GM21737 (cell line): ENCODE data around the gene MGAT4B.

Source experiments
- ATAC-seq: cut with Tn5 transposase; IDR thresholded peaks from one replicate; pipeline ENCODE4 v1.9.1; 2021; ENCODE audit warnings: mild to moderate bottlenecking, moderate library complexity; ENCODE audit not compliant: unreplicated experiment

MGAT4B gene

GRCh38 chr5:179812997-179813607 is 6.4 kb upstream of the MGAT4B start:
- ATAC-seq: no peak

GRCh38 chr5:179812135-179812825 is 5.6 kb upstream of the MGAT4B start:
- no peak for ATAC-seq

DNA sequence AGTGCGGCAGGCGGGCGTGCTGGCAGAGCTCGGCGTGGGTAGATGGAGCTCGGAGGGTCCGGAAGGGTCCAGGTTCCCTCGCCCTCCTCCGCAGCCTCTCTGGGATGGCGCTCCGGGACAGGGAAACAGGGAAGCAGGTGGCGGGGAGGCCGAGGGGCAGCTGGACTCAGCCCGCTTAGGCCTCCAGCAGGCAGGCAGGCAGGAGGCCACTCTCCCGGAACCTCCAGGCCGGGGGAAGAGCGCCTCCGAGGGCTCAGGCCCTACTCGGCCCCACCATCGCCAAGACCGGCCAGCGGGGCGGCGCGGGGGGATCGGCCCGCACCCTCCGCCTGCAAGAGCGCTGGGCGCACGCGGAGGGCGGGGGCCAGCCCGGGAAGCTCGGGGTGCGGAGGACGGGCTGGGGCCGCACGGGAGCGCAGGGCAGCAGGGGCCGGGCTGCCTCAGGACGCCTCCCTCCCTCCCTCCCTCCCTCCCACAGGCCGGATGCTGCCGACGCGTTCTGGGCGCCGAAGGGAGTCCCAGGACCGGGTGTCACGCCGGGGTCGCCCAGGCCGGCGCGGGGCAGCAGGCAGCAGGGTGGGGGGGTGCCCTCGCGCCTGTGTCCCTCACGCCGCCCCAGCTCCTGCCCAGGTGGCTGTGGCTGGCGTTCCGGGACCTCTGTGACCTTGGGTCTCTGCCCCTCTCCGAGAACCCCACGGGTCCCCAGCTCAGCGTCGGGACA is 977 bp downstream of the MGAT4B start:
- peak; percentile 22 for ATAC-seq

GRCh38 chr5:179805070-179805528 is 1.6 kb downstream of the MGAT4B start:
- no peak for ATAC-seq

DNA sequence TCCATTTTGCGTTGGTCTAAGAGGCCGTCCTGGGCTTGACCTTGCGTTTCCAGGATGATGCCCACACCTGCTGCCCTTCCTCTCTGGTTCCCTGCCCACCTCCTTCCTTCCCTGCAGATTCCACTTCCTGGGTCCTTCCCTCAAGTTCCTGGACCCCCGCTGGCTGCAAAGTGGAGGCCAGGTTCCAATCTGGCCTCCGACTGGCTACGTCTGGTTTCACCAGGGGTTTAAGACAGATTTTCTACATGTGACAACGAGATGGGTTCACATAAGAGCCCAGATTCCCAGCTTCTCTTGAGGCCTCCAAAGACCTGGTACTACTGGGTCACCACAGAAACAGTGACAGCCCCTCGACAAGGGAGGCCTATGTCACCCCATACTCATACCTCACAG is 2.1 kb downstream of the MGAT4B start:
- ATAC-seq: no peak

DNA sequence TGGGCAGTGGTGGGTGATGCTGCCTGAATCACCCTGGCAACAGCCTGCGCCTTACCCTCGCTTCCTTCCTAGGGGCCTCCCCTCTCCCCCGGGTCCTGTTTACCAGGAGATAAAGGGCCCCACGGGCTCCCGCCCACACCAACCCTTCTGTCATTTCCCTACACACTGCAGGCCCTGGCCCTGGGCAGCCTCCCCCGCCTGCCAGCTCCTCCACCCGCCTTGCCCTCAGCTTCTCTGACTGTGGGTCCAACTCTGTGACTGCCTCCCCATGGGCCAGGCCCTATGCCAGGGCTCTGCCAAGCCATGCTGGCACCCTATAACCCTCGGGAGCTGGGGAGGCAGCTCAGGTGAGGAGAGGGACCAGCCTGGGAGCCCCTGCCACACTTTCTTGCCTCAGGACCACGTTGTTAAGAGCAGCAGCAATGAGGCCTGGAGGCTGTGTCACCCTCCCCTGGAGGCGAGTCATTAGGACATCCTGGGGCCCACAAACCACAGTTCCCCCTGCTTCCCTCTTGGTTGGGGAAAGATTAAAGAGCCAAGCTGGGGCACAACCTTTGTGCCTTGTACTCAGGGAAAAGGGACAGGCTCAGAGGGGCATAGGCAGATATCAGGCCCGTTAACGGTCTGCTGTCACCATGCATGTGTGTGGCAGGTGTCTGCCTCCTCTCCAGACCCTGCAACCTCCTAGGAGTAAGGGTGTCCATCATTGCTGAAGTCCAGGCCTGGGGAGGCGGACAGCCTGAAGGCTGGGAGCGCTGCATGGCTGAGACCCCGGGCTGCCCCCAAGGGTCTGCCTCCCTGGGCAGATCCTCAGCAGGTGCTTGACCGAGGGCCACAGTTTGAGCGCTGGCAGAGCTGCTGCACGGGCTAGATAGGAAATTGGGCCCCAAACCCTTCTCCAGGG is 2.8 kb downstream of the MGAT4B start:
- ATAC-seq: no peak

GRCh38 chr5:179802950-179803562 is 3.6 kb downstream of the MGAT4B start:
- no peak for ATAC-seq

GRCh38 chr5:179802207-179802883 is 4.3 kb downstream of the MGAT4B start:
- ATAC-seq: no peak

- peak; percentile 34 for ATAC-seq
Observed at GRCh38 chr5:179801304-179802206, 5.1 kb downstream of the MGAT4B start.

- no peak for ATAC-seq
Observed at GRCh38 chr5:179800696-179801201, 5.9 kb downstream of the MGAT4B start.

DNA sequence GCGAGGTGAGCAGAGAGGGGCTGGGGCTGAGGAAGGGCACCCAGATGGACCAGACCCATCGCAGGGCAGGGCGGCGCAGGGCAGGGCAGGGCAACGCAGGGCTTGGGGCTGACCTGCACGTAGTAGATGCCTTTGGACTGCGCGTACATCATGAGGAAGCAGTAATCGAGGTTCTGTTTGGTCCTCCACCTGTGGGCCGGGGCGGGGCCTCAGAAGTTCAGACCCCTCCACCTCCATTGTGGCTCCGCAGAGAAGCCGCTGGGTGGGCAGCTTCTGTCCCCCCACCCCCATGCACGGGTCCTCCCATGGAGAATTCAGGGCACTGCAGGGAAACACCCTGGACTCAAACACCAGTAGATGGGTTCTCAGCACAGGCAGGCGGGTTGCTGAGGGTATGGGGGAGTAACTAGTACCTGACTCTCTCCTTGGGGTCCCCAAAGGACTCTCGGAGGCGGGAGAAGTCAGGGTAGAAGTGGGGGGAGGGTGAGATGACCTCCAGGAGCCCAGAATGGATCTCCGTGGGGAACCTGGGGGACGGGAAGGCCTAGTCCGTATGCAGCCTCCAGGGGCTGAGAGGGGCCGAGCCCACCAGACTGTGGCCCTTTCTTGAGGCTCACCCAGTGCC is 6.5 kb downstream of the MGAT4B start:
- ATAC-seq: no peak

GRCh38 chr5:179799644-179799973 is 7.1 kb downstream of the MGAT4B start:
- no peak for ATAC-seq

DNA sequence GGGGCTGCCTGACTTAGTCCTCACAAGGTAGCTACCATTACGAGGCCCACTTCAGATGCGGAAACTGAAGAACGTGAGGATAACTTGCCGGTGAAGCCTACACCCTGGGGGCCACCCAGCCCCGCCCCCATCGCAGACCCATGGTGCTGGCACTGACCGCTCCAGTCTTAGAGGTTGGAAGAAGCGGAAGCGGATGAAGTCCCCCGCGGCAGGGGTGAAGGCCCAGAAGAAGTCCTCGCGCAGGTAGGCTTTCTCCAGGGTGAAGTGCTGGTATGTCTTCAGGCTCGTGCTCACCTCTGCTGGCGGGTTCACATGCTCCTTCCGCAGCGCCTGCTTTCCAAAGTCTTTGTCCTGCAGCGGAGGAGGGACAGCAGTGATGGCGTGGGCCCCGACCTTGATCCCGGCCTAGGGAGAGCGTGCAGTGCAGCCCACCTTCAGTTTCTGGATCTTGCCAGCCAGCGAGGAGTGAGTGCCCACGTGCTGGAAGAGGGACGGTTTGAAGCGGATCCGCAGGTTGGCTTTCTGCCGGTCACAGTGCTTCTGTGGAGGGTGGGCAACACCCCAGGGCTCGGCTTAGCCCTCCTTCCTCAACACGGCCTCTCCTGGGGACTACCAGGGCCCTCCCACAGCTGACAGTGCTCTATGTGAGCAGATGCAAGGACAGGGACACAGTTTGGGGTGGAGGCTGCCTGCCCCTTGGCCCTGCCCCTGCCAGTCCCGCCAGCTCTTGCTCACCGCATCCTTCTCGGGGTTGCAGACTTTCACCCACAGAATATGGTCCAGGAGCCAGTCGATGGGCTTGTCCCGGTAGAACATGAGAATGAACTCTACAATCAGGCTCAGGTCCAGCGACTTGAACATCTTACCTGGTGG is 7.7 kb downstream of the MGAT4B start:
- ATAC-seq: no peak

GRCh38 chr5:179798144-179798770 is 8.4 kb downstream of the MGAT4B start:
- no peak for ATAC-seq

DNA sequence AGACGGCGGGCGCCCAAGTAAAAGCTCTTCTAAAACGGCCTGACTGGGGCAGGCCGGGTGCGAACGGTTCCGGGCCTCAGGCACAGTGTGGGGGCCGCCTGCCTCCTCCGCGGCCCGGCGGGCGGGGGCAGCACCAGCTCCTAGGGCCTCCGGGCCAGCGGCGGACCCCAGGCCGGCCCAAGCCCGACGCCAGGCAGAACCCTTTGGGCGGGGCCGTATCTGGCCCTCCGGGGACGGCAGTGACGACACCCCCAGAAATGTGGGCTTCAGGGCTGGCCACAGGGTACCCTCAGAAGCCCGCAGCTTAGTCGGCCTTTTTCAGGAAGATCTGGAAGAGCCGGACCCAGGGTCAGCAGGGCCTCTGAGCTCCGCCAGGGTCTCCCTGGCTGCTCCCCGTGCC is 8.9 kb downstream of the MGAT4B start:
- ATAC-seq: no peak

DNA sequence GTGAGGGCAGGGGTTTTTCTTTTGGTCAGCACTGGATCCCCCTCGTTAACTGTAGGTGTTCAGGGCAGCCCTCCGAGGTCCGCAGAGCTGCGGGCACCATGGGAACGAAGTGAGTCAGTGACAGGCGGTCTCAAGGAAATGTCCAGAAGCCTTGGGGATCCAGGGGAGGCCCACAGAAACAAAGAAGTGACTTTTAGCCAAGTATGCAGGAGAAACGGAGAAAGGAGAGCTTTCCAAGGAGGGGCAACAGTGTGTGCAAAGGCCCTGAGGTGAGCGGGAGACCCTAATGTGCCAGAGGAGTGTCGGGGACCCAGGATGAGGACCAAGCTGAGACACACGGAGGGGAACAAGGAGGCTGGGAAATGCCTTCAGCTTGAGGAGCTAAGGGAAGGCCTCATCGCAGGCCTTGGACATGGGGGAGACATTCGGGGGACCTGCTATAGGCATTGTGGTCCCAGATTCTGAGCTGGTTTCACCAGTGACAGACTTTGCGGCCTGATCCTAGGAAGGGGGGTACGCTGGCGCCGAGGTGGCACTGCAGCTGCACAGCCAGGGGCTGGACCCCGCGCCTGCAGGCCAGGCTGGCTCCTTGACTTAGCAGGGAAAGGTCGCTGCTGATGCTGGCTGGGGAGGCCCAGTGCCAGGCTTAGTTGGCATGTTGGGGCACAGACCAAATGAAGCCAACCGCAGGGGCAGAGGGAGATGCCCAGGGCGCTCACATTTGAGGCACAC is 9.6 kb downstream of the MGAT4B start:
- ATAC-seq: no peak
